Choroid plexus epithelial cell (primary cell): Measurements from ENCODE around the gene MGME1.
A peak's percentile ranks its signal among the peaks of the same experiment; 100 is the strongest.

Experiments
- DNase-seq: peaks from one replicate; pipeline ENCODE4 v3.0.0-alpha.2; 2010; ENCODE audit warnings: low read depth
- H3K4me3 ChIP-seq: 2 replicates; pipeline ENCODE4 v1.5.1; 2011; ENCODE audit warnings: low read depth, mild to moderate bottlenecking, control low read depth, low read length, moderate library complexity
- TF ChIP-seq, protein P1 (sequence below): conservative IDR thresholded peaks from 2 replicates; pipeline ENCODE4 v1.5.1; 2011; ENCODE audit warnings: low read depth, mild to moderate bottlenecking, control low read depth, inconsistent platforms, low read length, moderate library complexity

MGME1 gene

GRCh38 chr20:17928633-17929311 lies 40.0 kb upstream of the MGME1 start:
- H3K4me3 ChIP-seq: no peak overlapping the region
- TF ChIP-seq, protein P1, sequence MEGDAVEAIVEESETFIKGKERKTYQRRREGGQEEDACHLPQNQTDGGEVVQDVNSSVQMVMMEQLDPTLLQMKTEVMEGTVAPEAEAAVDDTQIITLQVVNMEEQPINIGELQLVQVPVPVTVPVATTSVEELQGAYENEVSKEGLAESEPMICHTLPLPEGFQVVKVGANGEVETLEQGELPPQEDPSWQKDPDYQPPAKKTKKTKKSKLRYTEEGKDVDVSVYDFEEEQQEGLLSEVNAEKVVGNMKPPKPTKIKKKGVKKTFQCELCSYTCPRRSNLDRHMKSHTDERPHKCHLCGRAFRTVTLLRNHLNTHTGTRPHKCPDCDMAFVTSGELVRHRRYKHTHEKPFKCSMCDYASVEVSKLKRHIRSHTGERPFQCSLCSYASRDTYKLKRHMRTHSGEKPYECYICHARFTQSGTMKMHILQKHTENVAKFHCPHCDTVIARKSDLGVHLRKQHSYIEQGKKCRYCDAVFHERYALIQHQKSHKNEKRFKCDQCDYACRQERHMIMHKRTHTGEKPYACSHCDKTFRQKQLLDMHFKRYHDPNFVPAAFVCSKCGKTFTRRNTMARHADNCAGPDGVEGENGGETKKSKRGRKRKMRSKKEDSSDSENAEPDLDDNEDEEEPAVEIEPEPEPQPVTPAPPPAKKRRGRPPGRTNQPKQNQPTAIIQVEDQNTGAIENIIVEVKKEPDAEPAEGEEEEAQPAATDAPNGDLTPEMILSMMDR: no peak
- DNase-seq: no peak

DNA sequence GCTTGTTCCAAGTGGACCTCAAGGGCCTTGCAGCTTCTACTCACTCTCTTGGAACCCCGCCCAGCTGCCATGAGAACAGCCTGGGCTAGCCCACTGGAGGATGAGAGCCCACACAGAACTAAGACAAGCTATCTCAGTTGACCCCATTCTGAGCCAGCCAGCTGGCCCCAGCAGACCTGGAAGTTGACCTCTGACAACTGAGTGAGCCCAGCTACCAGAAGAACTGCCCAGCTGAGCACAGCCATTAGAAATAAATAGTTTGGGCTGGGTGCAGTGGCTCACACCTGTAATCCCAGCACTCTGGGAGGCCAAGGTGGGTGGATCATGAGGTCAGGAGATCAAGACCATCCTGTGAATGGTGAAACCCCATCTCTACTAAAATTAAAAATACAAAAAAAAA lies 37.3 kb upstream of the MGME1 start:
- H3K4me3 ChIP-seq: no peak overlapping the region
- DNase-seq: no peak
- TF ChIP-seq, protein P1: no peak

- no peak for DNase-seq
- TF ChIP-seq, protein P1: no peak
- no peak overlapping the region for H3K4me3 ChIP-seq
Measured at GRCh38 chr20:17932396-17932795, 36.4 kb upstream of the MGME1 start.

GRCh38 chr20:17933121-17933520 lies 35.7 kb upstream of the MGME1 start:
- TF ChIP-seq, protein P1: no peak
- no peak overlapping the region for H3K4me3 ChIP-seq
- DNase-seq: no peak

DNA sequence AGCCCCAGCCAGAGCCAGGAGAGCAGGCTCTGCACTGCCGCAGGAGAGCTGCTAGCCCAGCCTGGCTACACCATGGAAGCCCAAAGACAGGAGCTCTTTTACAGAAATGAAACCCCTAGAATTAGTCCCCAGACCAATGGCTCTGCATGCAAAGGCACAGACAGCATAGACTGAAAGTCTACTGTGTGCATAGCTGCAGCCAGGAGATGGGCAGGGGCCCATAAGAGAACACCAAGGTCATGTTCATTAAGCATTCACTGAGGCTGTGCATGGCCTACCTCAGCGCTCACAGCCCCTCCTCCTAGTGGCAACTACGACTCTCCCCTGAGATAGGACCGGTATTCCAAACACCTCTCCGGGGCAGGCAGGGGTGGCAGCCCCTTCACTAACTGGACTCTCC lies 35.1 kb upstream of the MGME1 start:
- DNase-seq: no peak
- H3K4me3 ChIP-seq: no peak overlapping the region
- TF ChIP-seq, protein P1: no peak

DNA sequence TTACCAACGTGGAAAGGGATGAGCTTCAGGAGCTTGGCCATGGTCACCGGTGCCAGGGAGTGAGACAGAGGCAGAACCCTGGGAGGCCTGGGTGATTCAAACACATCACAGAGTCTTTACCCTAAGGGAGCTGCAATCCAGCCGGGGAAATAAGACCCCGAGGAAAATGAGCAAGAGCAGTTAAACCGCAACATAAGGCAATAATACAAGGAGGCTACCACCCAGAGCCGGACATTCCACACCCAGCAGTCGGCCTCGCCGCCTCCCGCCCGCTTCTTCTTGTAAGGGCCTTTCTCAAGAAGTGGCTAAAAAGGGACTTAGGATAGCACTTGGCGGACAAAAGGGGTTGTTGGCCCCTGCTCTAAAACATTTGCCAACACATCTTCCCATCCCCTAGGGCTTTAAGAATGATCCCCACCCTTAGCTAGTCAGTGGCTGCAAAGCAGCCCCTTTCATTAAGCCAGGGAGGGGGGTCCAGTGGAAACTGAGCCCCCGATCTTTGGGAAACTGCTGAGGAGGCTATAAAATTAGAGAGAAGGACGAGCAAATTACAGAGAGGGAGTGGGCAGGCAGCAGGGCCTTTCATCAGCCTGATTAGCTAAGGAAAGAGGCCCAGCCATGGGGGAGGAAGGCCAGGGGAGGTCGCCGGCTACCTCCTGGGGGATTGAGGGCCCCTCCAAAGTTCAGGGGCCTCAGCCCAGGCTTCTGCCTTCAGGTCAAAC lies 34.5 kb upstream of the MGME1 start:
- TF ChIP-seq, protein P1: no peak
- no peak overlapping the region for H3K4me3 ChIP-seq
- peak; percentile 92 for DNase-seq

GRCh38 chr20:17935186-17935585 lies 33.6 kb upstream of the MGME1 start:
- H3K4me3 ChIP-seq: no peak overlapping the region
- no peak for DNase-seq
- TF ChIP-seq, protein P1: no peak
